Measurements from ENCODE around the gene HTR7. TPM values are rescaled to one million over a fixed set of nuclear protein-coding genes. Genes with fewer than 3 reads are reported as not detected.
"Not testable (repeated sequence)": the region's sequence is repeated elsewhere in the genome, so short reads cannot be mapped to it uniquely, and the experiment has no call there.

Gene HTR7
- total and polyA plus RNA-seq, 9 donors, result 0.11 to 1.00 (median 0.32) TPM; not detected in 2

GRCh38 chr10:90885176-90885575 is 27.3 kb upstream of the HTR7 start:
- intact Hi-C loops (cut with DNase I), result no loop called here
- 91 to 98% (median 97%) methylated on average over 1 of the region's 1 CpG for WGBS, 3 donors
- no peaks in the 10 kb centered on the region for H3K4me1 ChIP-seq (ENCODE audit: insufficient read depth)
- no peak overlapping the region for H3K4me3 ChIP-seq
- no peak for DNase-seq
- TF ChIP-seq EP300 (IDR thresholded peaks at IDR 0.05) (no peak), POLR2A (IDR thresholded peaks at IDR 0.05) (no peak), CTCF (IDR thresholded peaks at IDR 0.05) (no peak)
- H3K27me3 ChIP-seq, result no peaks in the 10 kb centered on the region
- no peaks in the 10 kb centered on the region for H3K9me3 ChIP-seq
- no peaks in the 10 kb centered on the region for H3K36me3 ChIP-seq
- no peak overlapping the region for H3K27ac ChIP-seq

GRCh38 chr10:90884431-90884830 is 26.6 kb upstream of the HTR7 start:
- 77 to 95% (median 93%) methylated on average over 3 of the region's 3 CpGs for WGBS, 3 donors
- intact Hi-C loops (cut with DNase I), result no loop called here
- Histone ChIP-seq H3K27me3 (no peaks in the 10 kb centered on the region), H3K4me1 (ENCODE audit: insufficient read depth) (no peaks in the 10 kb centered on the region), H3K36me3 (no peaks in the 10 kb centered on the region), H3K27ac (no peak overlapping the region), H3K9me3 (no peaks in the 10 kb centered on the region), H3K4me3 (no peak overlapping the region)
- TF ChIP-seq POLR2A (IDR thresholded peaks at IDR 0.05), result no peak
- TF ChIP-seq EP300 (IDR thresholded peaks at IDR 0.05), result no peak
- TF ChIP-seq CTCF (IDR thresholded peaks at IDR 0.05), result no peak
- DNase-seq, result no peak

GRCh38 chr10:90880059-90880719 is 22.4 kb upstream of the HTR7 start:
- H3K27me3 ChIP-seq; intact Hi-C loops (cut with DNase I); DNase-seq; H3K9me3 ChIP-seq; H3K36me3 ChIP-seq; H3K4me1 ChIP-seq (ENCODE audit: insufficient read depth); H3K4me3 ChIP-seq; H3K27ac ChIP-seq: not testable (repeated sequence)
- WGBS, 3 donors, result 67 to 70% (median 69%) methylated on average over 8 of the region's 8 CpGs
- TF ChIP-seq CTCF (IDR thresholded peaks at IDR 0.05), result peak in 1 of 3 donors; percentile 15

- 77 to 82% (median 78%) methylated on average over 2 of the region's 2 CpGs for WGBS, 3 donors
- no peaks in the 10 kb centered on the region for H3K4me1 ChIP-seq (ENCODE audit: insufficient read depth)
- no peaks in the 10 kb centered on the region for H3K27me3 ChIP-seq
- no peak overlapping the region for H3K4me3 ChIP-seq
- H3K36me3 ChIP-seq, result no peaks in the 10 kb centered on the region
- no peak for TF ChIP-seq EP300 (IDR thresholded peaks at IDR 0.05)
- TF ChIP-seq CTCF (IDR thresholded peaks at IDR 0.05), result no peak
- TF ChIP-seq POLR2A (IDR thresholded peaks at IDR 0.05), result no peak
- no peak for DNase-seq
- no peaks in the 10 kb centered on the region for H3K9me3 ChIP-seq
- intact Hi-C loops (cut with DNase I), result no loop called here
- no peak overlapping the region for H3K27ac ChIP-seq
These were observed 21.2 kb upstream of the HTR7 start for GRCh38 chr10:90879062-90879461.
